ENCODE data around the gene PGA3.
"Not testable (repeated sequence)": the region's sequence is repeated elsewhere in the genome, so short reads cannot be mapped to it uniquely, and the experiment has no call there.

PGA3 gene

DNA sequence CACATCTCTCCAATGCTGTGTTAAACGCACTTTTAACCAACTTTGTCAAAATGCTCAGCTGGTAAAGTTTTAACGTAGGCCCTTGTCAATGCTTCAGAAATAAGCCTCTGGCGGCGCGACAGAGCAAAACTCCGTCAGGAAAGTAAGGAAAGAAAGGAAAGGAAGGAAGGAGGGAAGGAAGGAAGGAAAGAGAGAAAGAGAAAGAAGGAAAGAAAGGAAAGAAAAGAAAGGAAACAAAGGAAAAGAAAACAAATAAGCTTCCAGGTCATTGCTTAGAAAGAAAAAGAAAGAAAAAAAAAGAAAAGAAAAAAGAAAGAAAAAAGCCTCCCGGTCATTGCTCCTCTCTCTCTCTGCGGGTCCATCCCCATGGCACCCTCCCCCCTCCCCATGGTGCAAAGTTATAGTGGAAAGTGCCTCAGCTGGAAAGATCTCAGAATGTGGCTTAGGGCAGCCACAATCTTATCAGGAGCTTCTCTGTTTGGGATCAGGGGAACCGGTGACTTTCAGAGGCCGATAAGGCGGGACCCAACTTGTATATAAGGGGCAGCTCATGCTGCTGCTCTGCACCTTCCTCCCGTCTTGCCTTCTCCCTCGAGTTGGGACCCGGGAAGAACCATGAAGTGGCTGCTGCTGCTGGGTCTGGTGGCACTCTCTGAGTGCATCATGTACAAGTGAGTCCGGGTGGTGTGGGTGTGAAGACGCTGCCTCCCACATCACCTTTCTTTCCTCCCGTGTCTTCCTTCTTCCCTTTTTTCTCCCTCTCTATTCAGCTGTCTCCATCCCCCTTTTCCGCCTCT lies at the start of gene PGA3:
Gene PGA3, plus strand, starts transcription at position 566 of the 797 bp plus-strand sequence. Its CDS starts 50 bp downstream, at position 616.
- DNase-seq (ENCODE audit: low read depth): not testable (repeated sequence)

DNA sequence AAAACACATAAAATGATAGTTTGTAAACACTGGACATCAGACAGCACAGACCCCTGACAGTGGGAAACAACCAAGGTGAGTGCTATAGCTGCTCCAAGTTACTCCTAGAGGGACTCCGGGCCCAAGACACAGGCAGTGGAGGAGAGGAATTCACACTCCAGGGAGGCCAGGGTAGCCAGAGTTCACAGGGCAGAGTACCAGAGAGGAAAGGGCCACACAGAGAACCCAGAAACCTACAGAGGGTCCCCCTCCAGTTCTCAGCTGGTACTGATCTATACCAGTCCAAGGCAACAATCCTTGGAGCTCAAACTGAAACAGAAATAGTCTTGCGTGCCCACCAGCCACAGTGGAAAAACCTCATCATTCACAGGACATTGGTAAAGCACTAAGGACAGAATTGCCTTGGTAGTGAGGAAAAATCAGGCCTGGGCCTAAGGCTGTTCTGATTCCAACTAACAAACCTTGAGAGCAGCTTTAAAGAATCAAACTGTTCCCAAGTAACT lies 49.7 kb upstream of the PGA3 start:
- DNase-seq (ENCODE audit: low read depth): no peak

DNA sequence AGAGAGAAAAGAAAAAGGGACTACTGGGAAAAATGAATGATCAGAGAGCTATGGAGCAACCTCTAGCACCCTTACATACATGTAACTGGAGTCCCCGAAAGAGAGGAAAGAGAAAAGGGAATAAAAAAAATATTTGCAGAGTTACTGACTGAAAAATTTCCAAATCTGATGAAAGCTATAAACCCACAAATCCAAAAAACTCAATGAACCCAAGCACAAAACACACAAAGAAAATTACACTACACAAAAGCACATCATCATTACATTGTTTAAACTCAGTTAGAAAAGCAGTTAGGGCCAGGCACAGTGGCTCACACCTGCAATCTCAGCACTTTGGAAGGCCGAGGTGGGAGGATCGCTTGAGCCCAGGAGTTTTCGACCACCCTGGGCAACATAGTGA lies 48.8 kb upstream of the PGA3 start:
- no peak for DNase-seq (ENCODE audit: low read depth)

DNA sequence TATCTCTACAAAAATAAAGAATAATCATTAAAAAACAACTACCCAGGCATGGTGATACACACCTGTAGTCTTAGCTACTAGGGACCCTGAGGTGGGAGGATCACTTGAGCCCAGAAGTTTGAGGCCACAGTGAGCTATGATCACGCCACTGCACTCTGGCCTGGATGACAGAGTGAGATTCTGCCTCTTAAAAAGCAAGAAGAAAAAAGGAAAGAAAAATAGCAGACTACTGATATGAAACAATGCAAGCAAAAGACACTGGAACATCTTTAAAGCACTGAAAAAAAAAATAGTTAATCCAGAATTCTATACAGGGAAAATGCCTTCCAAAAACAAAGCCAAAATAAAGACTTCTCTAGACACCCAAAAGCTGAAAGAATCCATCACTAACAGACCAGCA lies 48.0 kb upstream of the PGA3 start:
- no peak for DNase-seq (ENCODE audit: low read depth)

DNA sequence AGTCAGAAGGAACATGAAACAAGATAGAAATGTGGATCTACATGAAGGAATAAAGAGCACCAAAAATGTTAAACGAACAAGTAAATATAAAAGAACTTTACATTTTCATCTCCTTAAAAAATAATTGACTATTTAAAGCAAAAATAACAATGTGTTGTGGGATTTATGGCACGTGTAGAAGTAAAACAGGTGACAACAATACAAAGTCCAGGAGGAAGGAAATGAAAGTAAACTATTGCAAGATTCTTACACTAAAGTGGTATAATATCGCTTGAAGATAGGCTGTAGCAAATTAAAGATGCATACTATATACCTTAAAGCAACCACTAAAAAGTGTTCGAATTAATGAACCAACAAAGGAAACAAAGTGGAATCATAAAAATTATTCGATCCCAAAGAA lies 47.6 kb upstream of the PGA3 start:
- DNase-seq (ENCODE audit: low read depth): no peak

DNA sequence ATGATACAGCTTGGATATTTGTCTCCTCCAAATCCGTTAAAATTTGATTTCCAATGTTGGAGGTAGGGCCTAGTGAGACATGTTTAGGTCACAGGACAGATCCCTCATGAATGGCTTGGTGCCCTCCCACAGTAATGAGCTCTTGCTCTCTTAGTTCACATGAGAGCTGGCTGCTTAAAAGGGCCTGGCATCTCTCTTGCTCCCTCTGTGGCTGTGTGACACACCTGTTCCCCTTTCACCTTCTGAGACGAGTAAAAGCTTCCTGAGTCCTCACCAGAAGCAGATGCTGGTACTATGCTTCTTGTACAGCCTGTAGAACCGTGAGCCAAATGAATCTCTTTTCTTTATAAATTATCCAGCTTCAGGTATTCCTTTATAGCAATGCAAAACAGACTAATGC lies 45.6 kb upstream of the PGA3 start:
- DNase-seq (ENCODE audit: low read depth): no peak

DNA sequence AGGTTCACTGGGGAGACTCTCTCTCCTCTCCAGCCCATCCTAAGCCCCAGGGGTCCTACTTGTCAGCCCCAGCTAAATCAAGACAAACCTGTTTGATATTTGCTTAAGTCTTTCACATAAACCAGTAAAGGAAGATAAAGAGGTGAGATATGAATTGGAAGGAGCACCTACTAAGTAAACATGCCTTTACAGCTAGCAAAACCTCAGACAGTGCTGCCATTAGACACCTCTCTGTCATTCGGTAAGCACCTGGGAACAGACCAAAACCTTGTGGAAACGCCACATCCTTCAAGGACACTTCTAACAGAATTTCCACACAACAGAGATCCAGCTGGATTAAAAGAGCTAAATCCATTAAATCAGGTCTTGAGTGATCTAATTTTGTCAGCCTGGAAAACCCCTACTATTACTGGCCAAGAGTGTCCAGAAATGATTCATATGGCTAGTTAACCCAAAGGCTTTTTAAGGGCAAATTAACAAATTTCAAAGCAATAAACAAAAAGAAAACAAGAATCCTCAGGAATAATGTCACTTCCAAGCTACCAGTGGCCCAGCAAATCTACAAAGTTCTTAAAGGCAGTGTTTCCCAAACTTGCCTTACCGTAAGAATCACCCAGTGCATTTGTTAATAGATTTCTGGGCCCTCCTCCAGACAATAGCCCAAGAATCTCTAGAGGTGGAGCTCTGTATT lies 44.5 kb upstream of the PGA3 start:
- no peak for DNase-seq (ENCODE audit: low read depth)

DNA sequence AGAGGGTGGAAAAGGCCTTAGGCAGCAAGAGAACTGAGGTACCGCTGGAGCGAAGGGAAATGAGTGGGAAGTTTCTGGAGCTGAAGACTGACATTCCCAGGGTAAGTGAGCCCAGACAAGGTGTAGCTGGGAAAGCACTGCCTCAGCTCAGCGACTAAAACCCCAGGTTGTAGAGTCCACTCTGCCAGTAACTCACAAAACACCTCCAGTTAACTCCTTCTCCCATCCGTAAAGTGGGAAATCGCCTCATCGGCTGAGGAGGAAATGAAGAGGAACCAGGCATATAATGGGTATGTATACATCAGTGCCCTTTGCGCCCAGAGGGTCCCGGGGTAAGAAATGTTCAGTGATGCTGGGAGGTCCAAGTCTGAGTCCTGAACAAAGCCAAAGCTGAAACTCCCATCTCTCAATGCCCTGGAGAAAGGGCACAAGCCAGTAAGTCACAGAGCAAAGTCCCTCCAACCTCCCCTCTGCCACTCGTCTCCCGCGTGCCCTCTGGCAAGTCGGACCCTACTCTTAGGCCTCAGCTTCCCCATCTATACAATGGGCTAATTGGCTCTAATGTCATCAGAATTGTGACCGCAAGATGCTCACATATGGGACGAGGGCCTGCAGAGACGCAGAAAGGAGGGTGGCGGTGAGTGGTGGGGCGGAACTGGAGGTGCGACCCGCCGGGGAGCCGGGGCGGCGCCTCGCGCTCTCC lies 42.7 kb upstream of the PGA3 start:
- DNase-seq (ENCODE audit: low read depth): no peak

DNA sequence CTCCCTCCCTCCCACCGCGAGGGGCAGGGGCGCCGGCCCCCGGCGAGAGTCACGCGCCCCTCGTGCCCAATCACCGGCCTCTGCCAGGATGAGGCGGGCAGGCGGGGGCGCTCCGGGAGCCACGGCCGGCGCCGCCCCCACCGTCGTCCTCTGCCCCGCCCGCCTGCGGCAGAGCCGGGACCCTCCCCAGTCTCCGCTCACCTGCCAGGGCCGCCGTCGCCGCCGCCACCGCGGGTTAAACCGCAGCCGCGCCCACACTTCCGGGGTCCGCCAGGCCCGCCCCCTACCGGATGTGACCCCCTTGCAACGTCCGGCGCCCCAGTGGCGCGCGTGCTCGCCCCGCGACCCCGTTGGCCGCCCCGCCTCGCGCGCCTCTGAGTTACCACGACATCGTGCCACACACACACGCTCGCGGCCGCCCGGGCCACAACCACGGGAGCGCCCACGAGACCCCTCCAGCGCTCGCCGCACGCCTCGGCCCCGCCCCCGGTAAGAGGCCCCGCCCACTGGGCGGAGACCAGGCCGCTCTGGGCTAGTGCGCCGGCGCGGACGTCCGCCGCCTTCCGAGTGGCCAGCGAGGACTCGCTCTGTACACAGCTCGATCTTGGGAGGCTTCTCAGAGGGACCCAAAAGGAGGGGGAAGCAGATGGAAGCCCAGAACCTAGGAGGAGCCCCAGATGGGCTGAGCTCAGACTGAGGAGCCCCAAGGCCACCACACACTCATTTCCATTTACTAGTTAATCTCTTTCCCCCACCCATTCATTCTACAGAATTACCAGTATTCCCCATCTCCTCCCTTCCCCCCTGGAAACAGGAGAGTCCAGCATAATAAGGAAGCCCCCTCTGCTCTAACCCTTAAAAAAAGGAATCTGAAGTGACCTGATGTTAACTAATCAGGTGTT lies 41.9 kb upstream of the PGA3 start, which contains the start of gene VPS37C:
Gene VPS37C, minus strand, starts transcription at position 237 of the 902 bp plus-strand sequence. CDS start 22,597 bp downstream, outside the sequence.
- DNase-seq (ENCODE audit: low read depth): peak; percentile 85

DNA sequence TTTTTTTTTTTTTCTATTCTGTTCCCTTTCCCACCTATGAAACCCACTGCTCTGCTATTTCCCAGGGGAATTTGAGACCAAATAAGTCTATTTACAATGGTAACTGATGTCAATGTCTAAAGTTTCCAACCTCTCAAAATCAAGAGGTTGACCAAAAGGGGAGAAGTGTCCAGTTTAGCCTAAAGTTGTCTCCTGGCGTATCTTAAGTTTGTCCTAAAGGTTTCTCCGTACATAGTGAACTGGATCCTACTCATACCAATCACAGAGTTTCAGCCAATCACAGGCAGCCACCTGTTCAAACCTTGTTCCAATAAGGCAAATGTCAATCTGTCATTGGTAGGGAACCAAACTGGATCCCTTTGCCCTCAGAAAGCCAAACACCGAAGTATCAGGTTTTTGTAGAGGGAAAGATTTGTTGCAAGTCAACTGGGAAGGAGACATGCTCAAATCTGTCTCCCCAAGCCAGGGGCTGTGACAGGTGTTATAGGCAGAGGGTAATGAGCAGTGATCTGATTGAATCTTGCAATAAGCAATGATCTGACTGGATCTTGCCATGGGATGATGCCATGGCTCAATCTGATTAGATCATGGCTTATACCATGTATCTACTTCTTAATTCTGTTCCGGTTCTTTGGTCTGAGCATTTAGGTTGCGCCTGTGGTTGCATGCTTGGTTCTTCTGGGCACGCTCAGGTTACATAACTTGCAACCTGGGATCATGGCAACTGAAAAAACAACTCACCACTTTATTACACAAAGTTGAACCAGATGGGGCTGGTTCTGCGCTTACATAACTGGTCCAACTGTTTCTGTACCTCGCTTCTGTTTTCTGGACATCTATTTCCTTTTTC lies 41.0 kb upstream of the PGA3 start:
- no peak for DNase-seq (ENCODE audit: low read depth)

DNA sequence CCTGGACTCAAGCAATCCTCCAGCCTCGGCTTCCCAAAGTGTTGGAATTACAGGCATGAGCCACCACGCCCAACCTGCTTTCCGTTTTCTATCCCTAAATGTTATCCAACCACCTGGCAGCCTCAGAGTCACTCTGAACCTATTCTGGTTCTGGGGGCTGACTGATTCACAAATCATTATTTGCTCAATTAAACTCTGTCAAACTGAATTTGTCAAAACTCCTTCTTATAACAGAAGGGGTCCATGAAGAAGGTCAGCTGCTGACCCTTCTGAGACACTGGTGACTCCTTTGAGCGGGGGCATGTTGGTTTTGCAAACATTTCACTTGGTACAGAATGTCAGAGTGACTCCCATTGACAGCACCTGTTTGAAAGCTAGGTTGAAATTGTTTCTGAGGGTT lies 40.3 kb upstream of the PGA3 start:
- DNase-seq (ENCODE audit: low read depth): no peak

DNA sequence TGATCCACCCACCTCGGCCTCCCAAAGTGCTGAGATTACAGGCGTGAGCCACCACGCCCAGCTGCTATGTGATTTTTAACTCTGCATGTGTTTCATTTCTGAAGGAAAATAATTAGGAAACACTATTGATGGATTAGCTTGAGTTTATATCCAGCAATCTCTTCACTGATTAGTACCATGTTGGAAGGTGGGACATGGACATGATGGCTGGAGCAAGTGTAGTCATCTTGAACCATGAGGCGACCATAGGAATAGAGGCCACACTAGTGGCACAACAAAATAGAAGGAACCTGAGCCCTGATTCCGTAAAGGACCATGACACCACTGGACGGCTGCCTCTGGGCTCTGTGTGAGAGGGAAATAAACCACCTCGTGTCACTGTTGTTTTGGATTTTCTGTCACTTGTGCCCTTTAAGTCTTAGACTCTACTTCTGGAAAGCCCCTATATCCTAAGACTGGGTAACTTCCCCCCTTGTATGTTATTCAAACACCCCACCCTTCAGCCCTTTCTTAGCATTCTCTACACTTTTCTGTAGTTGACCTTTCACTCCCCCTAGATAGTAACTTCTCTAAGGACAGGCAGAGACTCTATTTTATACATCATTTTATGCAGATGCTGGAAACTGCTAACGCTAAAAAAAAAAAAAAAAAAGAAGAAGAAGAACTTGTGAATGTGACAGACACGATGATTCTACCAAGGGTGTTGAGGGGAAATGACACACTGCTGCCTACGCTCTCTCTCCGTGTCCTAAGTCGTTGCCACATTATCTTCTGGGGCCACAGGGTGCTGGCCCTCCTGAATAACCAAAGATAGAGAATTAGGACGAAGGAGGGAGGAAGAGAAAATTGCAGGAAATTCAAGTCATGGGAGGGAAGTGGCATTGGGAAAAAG lies 39.4 kb upstream of the PGA3 start:
- no peak for DNase-seq (ENCODE audit: low read depth)

DNA sequence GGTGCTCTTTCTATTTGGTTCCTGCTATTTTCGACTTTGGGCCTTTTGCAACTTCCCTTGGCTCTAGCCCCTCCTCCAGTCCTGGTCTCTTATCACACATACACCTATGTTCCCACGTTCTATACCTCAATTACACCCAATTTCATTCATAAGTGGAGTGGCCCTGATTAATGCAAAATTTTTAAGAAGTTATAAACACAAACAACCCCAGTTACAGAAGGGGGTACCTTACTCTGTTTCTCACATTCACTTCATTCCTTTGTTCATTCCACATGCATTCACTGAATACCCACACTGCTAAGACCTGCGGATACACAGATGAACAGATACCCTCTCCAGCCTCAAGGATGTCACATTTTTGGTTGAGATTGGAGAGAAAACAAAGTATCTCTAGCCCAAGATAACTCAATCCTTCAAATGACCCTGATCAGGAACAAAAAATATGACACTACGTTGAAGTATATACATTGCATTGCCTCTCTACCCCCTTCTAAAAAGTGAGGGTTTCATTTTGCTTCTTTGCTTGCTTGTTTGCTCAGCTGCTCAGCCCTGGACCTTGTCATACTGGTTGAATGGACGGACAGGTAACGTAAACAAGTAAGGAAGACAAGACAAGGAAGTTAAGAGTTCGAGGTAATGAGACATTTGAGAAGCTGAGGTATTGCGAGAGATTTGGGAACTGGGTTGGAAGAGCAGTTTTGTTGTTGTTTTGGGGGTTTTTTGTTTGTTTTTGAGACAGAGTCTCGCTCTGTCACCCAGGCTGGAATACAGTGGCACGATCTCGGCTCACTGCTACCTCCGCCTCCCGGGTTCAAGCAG lies 38.5 kb upstream of the PGA3 start:
- DNase-seq (ENCODE audit: low read depth): no peak

DNA sequence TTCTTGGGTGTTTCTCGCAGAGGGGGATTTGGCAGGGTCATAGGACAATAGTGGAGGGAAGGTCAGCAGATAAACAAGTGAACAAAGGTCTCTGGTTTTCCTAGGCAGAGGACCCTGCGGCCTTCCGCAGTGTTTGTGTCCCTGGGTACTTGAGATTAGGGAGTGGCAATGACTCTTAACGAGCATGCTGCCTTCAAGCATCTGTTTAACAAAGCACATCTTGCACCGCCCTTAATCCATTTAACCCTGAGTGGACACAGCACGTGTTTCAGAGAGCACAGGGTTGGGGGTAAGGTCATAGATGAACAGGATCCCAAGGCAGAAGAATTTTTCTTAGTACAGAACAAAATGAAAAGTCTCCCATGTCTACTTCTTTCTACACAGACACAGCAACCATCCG lies 37.5 kb upstream of the PGA3 start:
- not testable (repeated sequence) for DNase-seq (ENCODE audit: low read depth)

DNA sequence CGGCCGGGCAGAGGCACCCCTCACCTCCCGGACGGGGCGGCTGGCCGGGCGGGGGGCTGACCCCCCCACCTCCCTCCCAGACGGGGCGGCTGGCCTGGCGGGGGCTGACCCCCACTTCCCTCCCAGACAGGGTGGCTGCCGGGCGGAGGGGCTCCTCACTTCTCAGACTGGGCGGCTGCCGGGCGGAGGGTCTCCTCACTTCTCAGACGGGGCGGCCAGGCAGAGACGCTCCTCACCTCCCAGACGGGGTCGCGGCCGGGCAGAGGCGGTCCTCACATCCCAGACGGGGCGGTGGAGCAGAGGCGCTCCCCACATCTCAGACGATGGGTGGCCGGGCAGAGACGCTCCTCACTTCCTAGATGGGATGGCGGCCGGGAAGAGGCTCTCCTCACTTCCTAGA lies 37.0 kb upstream of the PGA3 start:
- not testable (repeated sequence) for DNase-seq (ENCODE audit: low read depth)

DNA sequence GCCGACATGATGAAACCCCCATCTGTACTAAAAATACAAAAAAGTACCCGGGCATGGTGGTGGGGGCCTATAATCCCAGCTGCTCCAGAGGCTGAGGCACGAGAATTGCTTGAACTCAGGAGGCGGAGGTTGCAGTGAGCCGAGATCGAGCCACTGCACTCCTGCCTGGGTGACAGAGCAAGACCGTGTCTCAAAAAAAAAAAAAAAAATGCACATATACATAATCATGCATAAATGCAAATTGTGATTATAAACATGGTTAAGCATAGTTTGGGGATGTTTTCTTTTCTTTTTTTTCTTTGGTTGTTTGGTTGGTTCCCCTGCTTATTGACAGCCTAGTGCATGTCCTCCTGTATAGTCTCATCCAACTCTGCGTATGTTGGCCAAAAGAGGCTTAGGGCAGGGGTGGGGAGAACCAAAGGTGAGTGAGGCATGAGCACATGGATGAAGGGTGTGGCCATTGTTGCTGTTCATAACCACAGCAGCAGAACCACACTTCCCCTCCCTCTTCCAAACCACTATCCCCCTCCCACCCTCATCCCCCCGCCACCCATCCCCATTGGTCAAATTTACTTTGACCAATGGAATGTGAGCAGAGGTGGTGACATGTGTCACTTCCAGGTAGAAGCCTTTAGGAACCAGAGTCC lies 35.1 kb upstream of the PGA3 start:
- no peak for DNase-seq (ENCODE audit: low read depth)

DNA sequence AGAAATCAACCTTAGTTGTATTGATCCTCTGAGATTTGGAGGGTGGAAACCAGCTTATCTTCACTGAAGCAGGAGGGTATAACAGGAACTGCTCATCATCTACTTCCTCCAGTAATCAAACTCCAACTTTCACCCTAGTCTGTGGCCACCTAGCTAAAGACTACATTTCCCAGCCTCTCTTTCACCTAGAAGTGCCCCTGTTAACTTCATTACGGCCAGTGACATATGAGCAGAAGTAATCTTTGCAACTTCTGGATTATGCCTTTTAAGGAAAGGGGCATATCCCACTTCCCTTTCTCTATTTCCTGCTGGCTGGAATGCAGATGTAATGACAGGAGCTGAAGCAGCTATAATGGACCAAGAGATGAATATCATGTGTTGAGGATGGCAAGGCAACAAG lies 34.5 kb upstream of the PGA3 start:
- DNase-seq (ENCODE audit: low read depth): no peak

DNA sequence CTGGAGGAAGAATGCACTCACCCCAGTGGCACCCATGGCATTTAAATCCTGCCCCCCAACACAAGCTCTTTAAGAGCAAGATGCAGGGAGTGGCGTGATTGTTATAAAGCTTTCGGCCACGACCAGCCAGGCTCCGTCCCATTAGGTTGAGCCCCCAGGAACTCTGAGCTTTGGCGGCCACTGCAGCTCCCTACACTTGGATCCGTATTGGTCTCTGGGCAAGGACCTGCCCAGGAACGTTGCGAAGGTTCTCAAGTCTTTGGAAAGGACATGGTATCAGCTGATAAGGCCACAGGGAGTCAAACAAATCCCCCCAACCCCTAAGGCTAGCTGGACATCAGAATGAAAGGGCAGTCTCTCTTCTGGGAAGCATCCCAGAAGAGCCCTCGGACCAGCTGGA lies 32.7 kb upstream of the PGA3 start:
- no peak for DNase-seq (ENCODE audit: low read depth)

Measured in stimulated activated CD8-positive, alpha-beta memory T cell treated with anti-CD3 and anti-CD28 coated beads, Interleukin-7, amount 100 ng/mL, for 24 hours (primary cell).